Aorta (tissue), 5 donors: Measurements from ENCODE around the gene ANKRD40. TPM values are rescaled to one million over a fixed set of nuclear protein-coding genes. Genes with fewer than 3 reads are reported as not detected.

Experiments
- ATAC-seq: fragments of 200-7000 bp; cut with Tn5 transposase; one replicate; pipeline ENCODE4 v1.9.1; 2022; ENCODE audit warnings: moderate library complexity; ENCODE audit not compliant: low FRiP score
- DNase-seq, 2 donors: peaks; one replicate each; pipeline ENCODE4 v3.0.0-alpha.2; 2020
- H3K27ac ChIP-seq, 2 donors: one replicate each; pipeline ENCODE4 v1.5.1; 2013; ENCODE audit warnings: low read length in 2 of 2, mild to moderate bottlenecking in 2 of 2, moderate library complexity in 2 of 2, control low read depth in 1 of 2, inconsistent platforms in 1 of 2, low read depth in 1 of 2
- H3K27me3 ChIP-seq, 2 donors: one replicate each; pipeline ENCODE4 v1.6.1; 2013; ENCODE audit warnings: control low read depth in 1 of 2, low read length in 1 of 2, mild to moderate bottlenecking in 1 of 2, moderate library complexity in 1 of 2; ENCODE audit not compliant: insufficient read depth in 2 of 2, control insufficient read depth in 1 of 2
- H3K36me3 ChIP-seq, 2 donors: one replicate each; pipeline ENCODE4 v1.6.1; 2013; ENCODE audit warnings: control low read depth in 1 of 2, low read length in 1 of 2, mild to moderate bottlenecking in 1 of 2; ENCODE audit not compliant: insufficient read depth in 2 of 2, control insufficient read depth in 1 of 2
- H3K4me1 ChIP-seq, 2 donors: one replicate each; pipeline ENCODE4 v1.6.1; 2013; ENCODE audit warnings: low read length in 2 of 2, control low read depth in 1 of 2, mild to moderate bottlenecking in 1 of 2, moderate library complexity in 1 of 2; ENCODE audit not compliant: insufficient read depth in 2 of 2, control insufficient read depth in 1 of 2
- H3K4me3 ChIP-seq, 2 donors: one replicate each; pipeline ENCODE4 v1.5.1; 2013; ENCODE audit warnings: low read length in 2 of 2, control low read depth in 1 of 2, mild to moderate bottlenecking in 1 of 2
- H3K9me3 ChIP-seq: one replicate; pipeline ENCODE4 v1.6.1; 2013; ENCODE audit warnings: mild to moderate bottlenecking, low read length; ENCODE audit not compliant: control insufficient read depth
- WGBS, 2 donors: extraction: QIAGEN DNeasy Blood & Tissue Kit; methylation state at CpG; one replicate each; pipeline ENCODE4 v1.1.7; 2013; 5-methylcytosine and 5-hydroxymethylcytosine counted together
- intact Hi-C, 2 donors: fragments of 100-400 bp; cut with DNase I; formaldehyde crosslinking; loops; one replicate each; pipeline versions ENCODE4 v1.14.2 to v1.15.0; 2022
- polyA plus RNA-seq, 2 donors: library from polyadenylated mRNA; stranded (reverse); fragments of 200-250 nt; gene quantifications; one replicate each; pipeline ENCODE4 v1.2.3, GENCODE V29; 2013
- total RNA-seq, 2 donors: library from RNA; stranded (reverse); fragmentation: NEBNext Ultra II Directional; extraction: Animal tissue kit (Norgen Biotek cat#: 25700); gene quantifications; one replicate each; pipeline ENCODE4 v1.2.1, GENCODE V29; 2021
- donor health status: healthy with polysubstance abuse.
- donor health status: Bipolar disorder and iron deficiency.
- donor health status: DM: no; HTN: no; CAD: no.
- donor health status: DM: no; HTN: no; CAD: no.
- donor health status: DM: yes; HTN: yes; CAD: no.

ANKRD40 gene
- total and polyA plus RNA-seq, 4 donors, result 19.1 to 55.5 (median 36.9) TPM

- Histone ChIP-seq H3K27me3 (no peaks in the 10 kb centered on the region), H3K4me1 (no peaks in the 10 kb centered on the region), H3K36me3 (no peaks in the 10 kb centered on the region), H3K4me3 (no peak overlapping the region), H3K9me3 (no peaks in the 10 kb centered on the region), H3K27ac (no peak overlapping the region)
- intact Hi-C loops, result loop anchor here in 1 of 2 donors (5.0 kb wide), 1 partner anchor 34 kb away; the partner anchor contains the start of gene ABCC3
- ATAC-seq (no peak), DNase-seq (peak in 1 of 2 donors; percentile 3)
- 80 to 84% methylated on average over 5 of the region's 5 CpGs for WGBS, 2 donors
These were observed 41.9 kb downstream of the ANKRD40 start for GRCh38 chr17:50665838-50666237.

GRCh38 chr17:50664788-50665458 lies 42.8 kb downstream of the ANKRD40 start:
- no peaks in the 10 kb centered on the region for H3K4me1 ChIP-seq
- DNase-seq (peak in 1 of 2 donors; percentile 74), ATAC-seq (no peak)
- H3K27me3 ChIP-seq, result no peaks in the 10 kb centered on the region
- no peak overlapping the region for H3K27ac ChIP-seq
- no peaks in the 10 kb centered on the region for H3K9me3 ChIP-seq
- WGBS, 2 donors, result 89 to 90% methylated on average over 12 of the region's 12 CpGs
- H3K4me3 ChIP-seq, result no peak overlapping the region
- H3K36me3 ChIP-seq, result no peaks in the 10 kb centered on the region
- intact Hi-C loops, result loop anchor here in 1 of 2 donors (5.0 kb wide), 1 partner anchor 33 kb away; the partner anchor contains the start of gene ABCC3

GRCh38 chr17:50663812-50664374 lies 43.8 kb downstream of the ANKRD40 start:
- 87 to 92% methylated on average over 10 of the region's 10 CpGs for WGBS, 2 donors
- ATAC-seq, result no peak
- intact Hi-C loops, result loop anchor here in 1 of 2 donors (2.0 kb wide), 1 partner anchor 31 kb away; no protein-coding TSS in a partner anchor

DNA sequence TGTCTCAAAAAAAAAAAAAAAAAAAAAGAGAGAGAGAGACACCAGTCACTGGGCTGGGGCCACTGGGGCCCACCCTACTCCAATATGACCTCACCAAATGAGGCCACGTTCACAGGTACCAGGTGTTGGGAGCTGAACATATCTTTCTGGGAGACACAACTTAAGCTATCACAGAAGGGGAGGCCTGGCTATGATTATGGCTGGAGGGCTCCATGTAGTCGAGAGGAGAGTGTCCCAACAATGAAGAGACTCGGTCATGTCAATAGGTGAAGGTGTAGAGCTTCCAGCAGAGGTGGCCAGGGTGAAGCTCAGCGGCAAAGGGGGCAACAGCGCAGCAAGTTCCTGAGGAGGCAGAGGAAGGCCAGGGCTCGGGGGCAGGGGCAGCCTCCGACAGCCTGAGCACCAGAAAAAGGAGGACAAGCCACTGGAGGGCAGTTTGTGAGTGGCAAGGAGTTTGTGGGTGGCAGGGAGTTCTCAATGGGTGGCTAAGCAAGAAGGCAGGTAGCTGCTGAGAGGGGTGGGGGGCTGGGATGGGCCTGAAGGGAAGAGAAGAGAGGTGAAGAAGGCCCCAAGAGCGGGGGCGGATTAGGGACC lies 45.0 kb downstream of the ANKRD40 start:
- H3K36me3 ChIP-seq, result no peaks in the 10 kb centered on the region
- WGBS, 2 donors, result 97% methylated on average over 9 of the region's 9 CpGs
- ATAC-seq (no peak), DNase-seq (peak in 1 of 2 donors; percentile 59)
- H3K4me3 ChIP-seq, result no peak overlapping the region
- intact Hi-C loops, result loop anchor here in 1 of 2 donors (2.0 kb wide), 1 partner anchor 30 kb away; no protein-coding TSS in a partner anchor
- H3K4me1 ChIP-seq, result no peaks in the 10 kb centered on the region
- no peaks in the 10 kb centered on the region for H3K27me3 ChIP-seq
- no peak overlapping the region for H3K27ac ChIP-seq
- H3K9me3 ChIP-seq, result no peaks in the 10 kb centered on the region

More at GRCh38 chr17:50663812-50664374, 43.8 kb downstream of the ANKRD40 start:
- Histone ChIP-seq H3K4me1 (no peaks in the 10 kb centered on the region), H3K9me3 (no peaks in the 10 kb centered on the region), H3K36me3 (no peaks in the 10 kb centered on the region), H3K27ac (no peak overlapping the region), H3K27me3 (no peaks in the 10 kb centered on the region), H3K4me3 (no peak overlapping the region)
- DNase-seq, result peak in 1 of 2 donors; percentile 31

DNA sequence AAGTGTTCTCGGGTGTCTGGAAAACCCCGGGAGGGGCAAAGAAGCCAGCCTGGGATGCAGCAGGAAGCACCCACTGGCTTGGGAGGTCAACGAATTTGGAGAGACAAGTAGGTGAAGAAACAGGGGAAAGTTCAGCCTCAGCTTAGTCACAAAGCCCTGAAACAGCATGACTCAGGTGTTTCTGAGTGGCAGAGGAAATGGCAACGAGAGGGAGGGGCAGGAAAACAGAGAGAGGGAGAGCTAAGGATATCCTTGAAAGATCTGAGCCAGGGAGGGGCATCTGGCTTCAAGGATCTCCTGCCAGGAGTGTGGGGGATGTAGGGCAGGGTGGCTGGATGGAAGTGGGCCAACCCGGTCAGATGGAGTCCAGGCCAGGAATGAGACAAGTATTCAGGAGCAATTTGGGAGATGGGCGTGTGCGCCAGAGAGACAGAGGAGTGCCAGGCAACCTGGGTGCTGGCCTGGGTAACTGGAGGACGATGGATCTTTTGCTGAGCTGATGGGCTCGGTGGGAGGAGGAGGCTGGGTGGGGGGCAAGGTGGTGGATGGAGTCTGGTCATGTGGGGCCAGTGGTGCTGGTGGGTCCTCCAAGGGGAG lies 45.8 kb downstream of the ANKRD40 start:
- Histone ChIP-seq H3K27me3 (no peaks in the 10 kb centered on the region), H3K4me1 (no peaks in the 10 kb centered on the region), H3K9me3 (no peaks in the 10 kb centered on the region), H3K36me3 (no peaks in the 10 kb centered on the region), H3K4me3 (no peak overlapping the region), H3K27ac (no peak overlapping the region)
- peak; percentile 84 to 85 for DNase-seq
- intact Hi-C loops, result loop anchor here in 1 of 2 donors (2.0 kb wide), 2 partner anchors 19 to 29 kb away; no protein-coding TSS in a partner anchor
- ATAC-seq, result peak; percentile 61
- 27 to 29% methylated on average over 9 of the region's 9 CpGs for WGBS, 2 donors

DNA sequence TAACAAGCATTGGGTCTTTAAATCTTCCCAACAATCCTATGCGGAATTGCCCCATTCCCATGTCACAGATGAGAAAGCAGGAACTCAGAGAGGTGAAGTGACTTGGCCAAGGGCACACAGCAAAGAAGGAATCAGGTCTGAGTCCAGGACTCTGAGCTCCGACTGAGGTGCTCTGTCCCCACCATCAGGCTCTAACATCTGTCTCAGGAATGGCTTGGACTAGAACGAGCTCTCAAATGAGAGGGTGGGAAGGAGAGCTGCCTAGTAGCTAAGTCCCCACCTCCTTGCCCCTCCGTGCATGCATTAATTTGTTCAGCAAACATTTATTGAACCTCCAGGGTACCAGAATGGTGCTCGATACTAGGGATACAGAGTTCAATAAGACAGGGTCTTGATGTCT lies 46.4 kb downstream of the ANKRD40 start:
- Histone ChIP-seq H3K4me3 (no peak overlapping the region), H3K36me3 (no peaks in the 10 kb centered on the region), H3K27ac (peak overlapping the region in 1 of 2 donors; percentile 41), H3K4me1 (no peaks in the 10 kb centered on the region), H3K9me3 (no peaks in the 10 kb centered on the region), H3K27me3 (no peaks in the 10 kb centered on the region)
- intact Hi-C loops, result loop anchor here in 1 of 2 donors (2.0 kb wide), 1 partner anchor 19 kb away; no protein-coding TSS in a partner anchor
- 86% methylated on average over 5 of the region's 5 CpGs for WGBS, 2 donors
- peak in 1 of 2 donors; percentile 30 for DNase-seq
- no peak for ATAC-seq

GRCh38 chr17:50660887-50661345 lies 46.8 kb downstream of the ANKRD40 start:
- Histone ChIP-seq H3K27ac (peak overlapping the region in 1 of 2 donors; percentile 26), H3K27me3 (no peaks in the 10 kb centered on the region), H3K4me1 (no peaks in the 10 kb centered on the region), H3K4me3 (no peak overlapping the region), H3K9me3 (no peaks in the 10 kb centered on the region), H3K36me3 (no peaks in the 10 kb centered on the region)
- peak in 1 of 2 donors; percentile 72 for DNase-seq
- 73 to 82% methylated on average over 10 of the region's 10 CpGs for WGBS, 2 donors
- intact Hi-C loops, result loop anchor here in 1 of 2 donors (2.0 kb wide), 1 partner anchor 18 kb away; no protein-coding TSS in a partner anchor
- ATAC-seq, result no peak
